ENCODE results near the gene HHAT.
A peak's percentile ranks its signal among the peaks of the same experiment; 100 is the strongest.

The HHAT gene

GRCh38 chr1:210447456-210448057 lies 118.9 kb downstream of the HHAT start:
- DNase-seq, result no peak

- peak; percentile 29 for DNase-seq
Observed at GRCh38 chr1:210448297-210448892, 119.7 kb downstream of the HHAT start.

GRCh38 chr1:210455840-210456603 lies 127.3 kb downstream of the HHAT start:
- peak; percentile 28 for DNase-seq

DNA sequence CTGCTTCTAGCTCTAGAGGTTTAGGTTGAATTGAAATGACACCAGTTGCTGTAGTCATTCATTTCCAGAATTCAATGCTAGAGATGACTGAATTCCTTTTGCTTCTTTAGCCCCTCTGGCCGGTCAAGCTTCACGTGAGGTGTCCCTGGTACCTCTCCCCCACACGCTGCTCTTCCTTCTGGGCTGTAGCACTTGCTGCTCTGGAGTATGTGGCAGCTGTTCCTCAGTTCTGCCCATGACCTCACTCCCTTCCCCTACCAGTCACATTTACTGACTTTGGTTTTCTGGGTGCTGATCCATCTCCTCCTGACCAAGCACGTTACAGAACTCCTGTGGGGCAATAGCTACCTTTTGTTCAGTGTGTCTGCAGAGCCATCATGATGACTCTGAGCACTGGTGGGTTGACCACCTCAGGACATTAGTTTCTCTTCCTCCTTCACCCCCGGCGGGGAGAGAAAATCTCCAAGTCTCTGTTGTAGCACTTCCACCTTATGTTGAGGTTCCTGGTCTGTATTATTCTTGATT lies 128.1 kb downstream of the HHAT start:
- no peak for DNase-seq

- no peak for DNase-seq
Observed at GRCh38 chr1:210457568-210457967, 128.9 kb downstream of the HHAT start.

DNA sequence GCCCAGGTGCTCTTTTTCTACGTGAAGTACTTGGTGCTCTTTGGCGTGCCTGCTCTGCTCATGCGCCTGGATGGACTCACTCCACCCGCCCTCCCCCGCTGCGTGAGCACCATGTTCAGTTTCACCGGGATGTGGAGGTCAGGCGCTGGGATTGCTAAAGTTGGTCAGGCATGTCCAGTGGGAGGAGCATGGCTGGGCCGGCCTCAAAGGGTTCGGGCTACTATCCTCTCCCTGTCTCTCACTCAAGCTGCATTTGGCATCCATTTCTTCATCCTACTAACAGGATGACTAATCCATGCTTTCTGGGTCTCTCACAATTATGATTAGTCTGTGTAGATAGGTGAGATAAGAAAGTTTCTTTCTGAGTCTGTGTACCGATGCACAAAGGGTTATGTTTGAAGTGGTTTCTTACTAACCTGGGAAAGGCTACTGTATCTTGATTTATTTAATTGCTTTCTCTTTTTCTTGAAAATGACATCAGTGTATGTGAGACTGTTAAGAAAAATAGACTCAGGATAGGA lies 135.9 kb downstream of the HHAT start:
- no peak for DNase-seq

DNA sequence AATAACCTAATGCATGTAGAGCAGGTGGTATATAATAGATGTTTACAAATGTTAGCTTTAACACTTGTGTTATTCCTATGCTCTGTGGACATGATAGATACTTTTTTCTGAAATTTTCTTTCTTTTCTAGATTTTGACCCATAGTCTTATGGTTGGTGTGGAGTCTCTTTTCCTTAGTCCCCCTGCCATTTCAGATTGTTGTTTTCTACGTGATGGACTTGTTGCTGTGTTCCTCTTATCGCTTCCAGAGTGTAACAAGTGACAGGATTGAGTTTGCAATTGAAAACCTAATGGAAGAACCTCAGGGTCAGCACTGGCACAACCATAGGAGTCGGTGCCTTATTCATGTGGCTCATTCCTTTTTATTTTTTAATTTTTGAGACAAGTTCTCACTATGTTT lies 136.4 kb downstream of the HHAT start:
- DNase-seq, result no peak

- DNase-seq, result no peak
Observed at GRCh38 chr1:210467440-210468043, 138.8 kb downstream of the HHAT start.

DNA sequence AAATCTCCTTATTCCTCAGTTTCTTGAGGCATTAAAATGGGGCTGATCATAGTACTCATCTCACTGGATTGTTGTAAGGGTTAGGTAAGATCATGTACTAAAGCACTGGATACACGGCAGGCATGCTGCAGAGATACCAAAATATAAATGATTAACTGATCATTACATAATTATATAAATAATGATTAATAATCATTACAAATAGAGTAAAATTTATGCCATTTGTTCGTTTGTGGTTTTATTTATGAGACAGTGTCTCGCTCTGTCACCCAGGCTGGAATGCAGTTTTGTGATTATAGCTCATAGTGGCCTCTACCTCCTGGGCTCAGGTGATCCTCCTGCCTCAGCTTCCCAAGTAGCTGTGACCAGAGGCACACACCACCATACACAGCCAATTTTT lies 140.7 kb downstream of the HHAT start:
- no peak for DNase-seq

GRCh38 chr1:210475321-210475720 lies 146.6 kb downstream of the HHAT start:
- DNase-seq, result no peak

DNA sequence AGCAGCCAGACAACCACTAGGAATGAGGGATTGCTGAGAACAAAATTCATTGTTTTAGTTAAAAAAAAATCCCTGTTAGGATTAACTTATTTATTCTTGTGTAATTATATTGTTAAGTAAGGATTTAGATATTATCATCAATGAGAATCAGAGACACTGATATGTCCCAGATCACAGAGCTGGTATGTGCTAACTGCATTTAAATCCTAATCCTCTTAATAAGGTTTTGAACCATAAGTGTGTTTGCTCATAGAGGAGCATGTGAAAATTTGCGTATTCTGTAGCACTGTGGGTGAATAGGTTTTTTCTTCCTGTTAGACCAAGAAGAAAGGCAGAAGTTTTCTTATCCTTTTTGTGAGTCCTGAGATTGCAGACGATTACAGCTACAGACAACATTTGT lies 147.1 kb downstream of the HHAT start:
- peak; percentile 12 for DNase-seq

- no peak for DNase-seq
Observed at GRCh38 chr1:210476730-210477129, 148.0 kb downstream of the HHAT start.

DNA sequence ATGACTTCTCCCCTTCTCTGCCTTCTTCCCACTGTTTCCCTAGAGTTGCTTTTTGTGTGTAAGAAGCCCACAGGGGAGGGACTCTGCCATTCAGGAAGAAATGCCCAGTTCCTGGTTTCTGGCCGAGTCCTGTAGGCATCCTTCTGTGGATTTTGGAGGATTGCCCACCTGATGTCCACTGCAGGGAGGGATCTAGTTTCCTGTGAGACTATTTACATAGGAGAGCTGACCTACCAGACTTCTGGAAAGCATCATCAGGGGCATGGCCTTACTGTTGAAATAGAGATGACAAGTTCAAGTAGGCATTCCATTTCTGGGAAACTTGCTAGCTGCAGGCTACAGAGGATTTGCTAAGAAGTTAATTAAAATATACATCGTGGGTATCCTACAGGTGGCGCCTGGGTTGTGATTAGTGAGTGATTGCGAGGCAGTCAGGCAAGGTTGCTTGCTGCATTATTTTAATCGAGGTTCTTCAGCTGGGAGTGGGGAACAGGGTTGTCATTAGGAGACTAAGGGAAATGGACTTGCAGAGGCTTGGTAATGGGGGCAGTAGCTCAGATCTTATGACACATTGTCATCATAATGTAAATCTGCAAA lies 148.7 kb downstream of the HHAT start:
- DNase-seq, result no peak

GRCh38 chr1:210478820-210479219 lies 150.1 kb downstream of the HHAT start:
- DNase-seq, result no peak

DNA sequence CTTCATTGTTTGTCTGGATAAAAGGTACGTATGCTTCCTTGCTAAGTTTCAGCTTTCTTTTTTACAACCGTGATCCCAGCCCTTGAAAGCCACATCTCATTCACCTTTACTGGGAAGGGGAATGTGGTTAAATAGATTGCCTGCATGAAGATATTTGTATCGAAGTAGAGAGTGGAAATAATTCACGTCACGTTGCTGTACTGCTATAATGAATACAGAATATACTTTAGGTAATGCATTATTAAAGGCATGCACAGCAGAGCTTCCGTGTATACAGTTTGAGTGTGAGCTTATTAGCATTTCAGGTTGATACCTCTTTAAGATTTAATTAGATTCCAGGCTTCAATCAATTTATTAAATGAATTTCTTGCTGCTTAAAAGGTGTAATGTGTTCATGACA lies 153.8 kb downstream of the HHAT start:
- DNase-seq, result no peak

GRCh38 chr1:210482945-210483617 lies 154.4 kb downstream of the HHAT start:
- no peak for DNase-seq

- DNase-seq, result no peak
Observed at GRCh38 chr1:210483821-210484220, 155.1 kb downstream of the HHAT start.

- DNase-seq, result no peak
Observed at GRCh38 chr1:210487021-210487420, 158.3 kb downstream of the HHAT start.

DNA sequence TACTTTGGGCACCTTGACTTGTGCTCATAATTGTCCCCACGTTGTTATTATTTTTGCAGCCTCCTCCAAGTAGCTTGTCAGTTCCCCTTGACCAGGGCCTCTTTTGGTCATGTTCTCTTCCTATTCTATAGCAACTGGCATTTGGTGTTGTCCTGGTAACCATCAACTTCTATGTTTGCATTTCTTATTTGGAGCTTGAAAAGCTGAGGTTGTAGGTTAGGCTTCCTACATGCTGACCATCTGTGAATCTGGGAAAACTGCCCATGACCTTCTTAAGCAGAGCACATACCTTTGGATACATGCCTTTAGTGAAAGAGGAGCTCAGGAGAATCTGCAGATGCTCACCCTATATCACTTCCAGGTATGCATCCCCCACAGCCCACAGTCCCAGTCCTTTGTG lies 160.8 kb downstream of the HHAT start:
- no peak for DNase-seq

DNA sequence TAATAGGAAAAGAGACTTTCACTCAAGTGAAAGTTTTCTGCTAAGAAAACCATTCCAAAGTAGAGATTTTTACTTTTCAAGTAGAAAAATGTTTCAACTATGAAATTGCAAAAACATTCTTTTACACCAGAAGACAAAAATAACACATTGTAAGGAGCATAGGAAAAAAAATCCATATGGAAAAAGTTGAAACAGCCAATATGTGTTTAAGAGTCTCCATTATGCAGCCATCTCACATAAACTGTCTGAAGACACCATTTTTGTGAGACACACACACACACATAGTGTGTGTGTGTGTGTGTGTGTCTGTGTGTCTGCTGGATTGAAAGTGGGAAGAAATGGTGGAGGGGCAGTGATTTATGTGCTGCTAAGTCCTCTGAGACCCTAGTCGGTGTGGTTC lies 162.1 kb downstream of the HHAT start:
- DNase-seq, result no peak

DNA sequence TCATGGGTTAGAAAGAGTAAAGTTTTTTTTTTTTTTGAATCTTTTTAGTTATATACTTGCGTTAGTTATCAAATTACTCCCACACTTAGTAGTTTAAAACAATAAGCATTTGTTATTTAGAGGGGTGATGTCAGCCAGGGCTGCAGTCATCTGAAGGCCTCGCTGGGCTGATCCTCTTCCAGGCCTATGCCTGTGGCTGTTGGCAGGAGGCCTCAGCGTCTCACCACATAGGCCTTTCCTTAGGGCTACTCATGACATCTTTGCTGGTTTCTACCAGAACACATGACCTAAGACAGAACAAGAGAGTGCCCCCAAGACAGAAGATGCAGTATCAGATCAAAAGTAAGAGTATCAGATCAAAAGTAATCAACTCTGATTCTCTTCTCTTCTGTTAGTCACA lies 167.4 kb downstream of the HHAT start:
- DNase-seq, result no peak

DNA sequence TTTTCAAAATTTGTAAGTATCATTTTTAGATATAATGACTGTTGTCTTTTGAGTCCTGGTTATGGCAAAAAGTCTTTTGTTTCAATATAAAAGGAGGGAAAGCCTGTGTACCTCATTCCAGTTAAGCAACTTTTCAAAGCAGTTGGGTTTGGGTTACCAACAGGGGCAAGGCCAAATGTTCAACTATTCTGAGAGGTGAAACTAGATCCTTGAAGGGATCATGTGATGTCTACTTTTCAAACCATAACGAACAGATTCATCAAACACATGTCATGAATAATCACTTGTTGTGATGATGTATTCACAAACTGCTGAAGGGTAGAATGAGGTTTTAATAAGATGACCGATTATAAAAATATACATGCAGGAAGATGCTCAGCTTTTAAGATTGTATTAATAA lies 171.3 kb downstream of the HHAT start:
- DNase-seq, result peak; percentile 3

DNA sequence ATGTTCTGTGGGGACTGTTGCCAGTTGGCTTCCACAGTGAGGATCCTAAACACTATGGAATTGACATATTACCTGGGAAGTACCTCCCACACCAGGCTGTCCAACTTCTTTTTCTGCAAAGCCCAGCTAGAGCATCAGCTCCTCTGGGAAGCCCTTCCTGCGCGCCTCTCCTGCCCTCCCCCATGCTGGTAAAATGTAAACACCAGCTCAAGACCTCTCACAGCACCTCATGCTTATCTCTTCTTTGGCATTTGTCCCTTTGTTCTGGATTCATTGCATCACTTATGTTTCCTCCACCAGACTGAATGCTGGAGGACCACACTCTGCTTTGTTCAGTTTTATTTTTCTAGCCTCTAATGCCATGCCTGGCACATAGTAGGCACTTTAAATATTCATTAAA lies 172.1 kb downstream of the HHAT start:
- no peak for DNase-seq

Data from NCI-H524 treated with DMSO at 0.1 percent for 48 hours (cell line).